ENCODE measurements around the gene PLEKHG2. TPM values are rescaled to one million over a fixed set of nuclear protein-coding genes. Genes with fewer than 3 reads are reported as not detected.

PLEKHG2 gene
- total RNA-seq, 3 donors from 2014 or later, result 8.0 to 11.8 (median 10.2) TPM

DNA sequence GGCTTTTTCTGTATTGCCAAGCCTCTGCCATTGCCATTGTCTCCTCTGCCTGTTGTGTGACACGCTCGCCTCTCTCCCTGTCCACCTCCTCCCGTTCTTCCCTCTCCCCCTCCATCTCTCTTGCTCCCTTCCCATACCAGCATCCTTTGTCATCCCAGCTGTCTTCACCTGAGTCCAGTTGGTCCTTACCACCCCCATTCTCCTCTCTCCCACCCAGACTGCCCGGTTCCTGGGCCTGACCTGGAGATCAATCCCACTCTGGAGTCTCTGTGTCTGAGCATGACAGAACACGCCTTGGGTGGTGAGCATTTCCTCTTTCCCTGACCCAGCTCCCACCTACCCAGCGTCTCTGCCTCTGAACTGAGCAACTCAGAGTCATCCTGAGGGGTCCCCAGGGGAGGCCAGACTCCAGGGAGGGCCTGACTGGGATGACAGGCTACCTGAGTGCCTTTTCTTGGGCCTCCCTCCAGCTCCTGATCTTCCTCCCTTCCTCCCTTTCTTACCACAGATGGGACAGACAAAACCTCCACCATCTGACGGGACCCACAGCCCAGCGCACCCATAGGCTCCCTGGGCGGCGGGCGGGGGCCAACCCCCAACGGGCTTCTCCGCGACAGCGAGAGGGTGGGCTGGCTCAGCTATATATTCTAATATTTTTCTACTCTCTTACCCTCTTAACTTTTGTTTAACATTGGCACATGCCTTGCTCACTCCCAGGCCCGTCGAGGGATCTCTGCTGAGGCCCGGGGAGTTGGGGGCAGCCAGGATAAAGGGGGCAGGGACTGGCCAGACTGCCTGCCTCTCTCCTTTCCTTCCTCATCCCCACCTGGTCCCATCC is 29.3 kb upstream of the PLEKHG2 start:
- H3K27ac ChIP-seq, result no peak overlapping the region
- no peak for DNase-seq (ENCODE audit: low spot score in 2 of 2)
- peaks cover 20% of the 10 kb centered on the region for H3K36me3 ChIP-seq
- no peaks in the 10 kb centered on the region for H3K4me1 ChIP-seq
- H3K27me3 ChIP-seq, result no peaks in the 10 kb centered on the region
- TF ChIP-seq POLR2A (IDR thresholded peaks at IDR 0.05), result no peak
- no peak for TF ChIP-seq POLR2AphosphoS5 (IDR thresholded peaks at IDR 0.05)
- TF ChIP-seq, protein P1, sequence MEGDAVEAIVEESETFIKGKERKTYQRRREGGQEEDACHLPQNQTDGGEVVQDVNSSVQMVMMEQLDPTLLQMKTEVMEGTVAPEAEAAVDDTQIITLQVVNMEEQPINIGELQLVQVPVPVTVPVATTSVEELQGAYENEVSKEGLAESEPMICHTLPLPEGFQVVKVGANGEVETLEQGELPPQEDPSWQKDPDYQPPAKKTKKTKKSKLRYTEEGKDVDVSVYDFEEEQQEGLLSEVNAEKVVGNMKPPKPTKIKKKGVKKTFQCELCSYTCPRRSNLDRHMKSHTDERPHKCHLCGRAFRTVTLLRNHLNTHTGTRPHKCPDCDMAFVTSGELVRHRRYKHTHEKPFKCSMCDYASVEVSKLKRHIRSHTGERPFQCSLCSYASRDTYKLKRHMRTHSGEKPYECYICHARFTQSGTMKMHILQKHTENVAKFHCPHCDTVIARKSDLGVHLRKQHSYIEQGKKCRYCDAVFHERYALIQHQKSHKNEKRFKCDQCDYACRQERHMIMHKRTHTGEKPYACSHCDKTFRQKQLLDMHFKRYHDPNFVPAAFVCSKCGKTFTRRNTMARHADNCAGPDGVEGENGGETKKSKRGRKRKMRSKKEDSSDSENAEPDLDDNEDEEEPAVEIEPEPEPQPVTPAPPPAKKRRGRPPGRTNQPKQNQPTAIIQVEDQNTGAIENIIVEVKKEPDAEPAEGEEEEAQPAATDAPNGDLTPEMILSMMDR (IDR thresholded peaks at IDR 0.05), result no peak
- H3K9me3 ChIP-seq, result no peaks in the 10 kb centered on the region
- H3K4me3 ChIP-seq, result no peak overlapping the region
- intact Hi-C loops (cut with DNase I; ENCODE audit: low total_unique reads), result no loop called here

GRCh38 chr19:39384839-39385568 is 27.5 kb upstream of the PLEKHG2 start:
- Histone ChIP-seq H3K36me3 (peaks cover 13% of the 10 kb centered on the region), H3K27ac (no peak overlapping the region), H3K4me1 (peaks cover 3 to 5% of the 10 kb centered on the region in 2 donors), H3K4me3 (no peak overlapping the region), H3K9me3 (no peaks in the 10 kb centered on the region), H3K27me3 (no peaks in the 10 kb centered on the region)
- no peak for TF ChIP-seq POLR2AphosphoS5 (IDR thresholded peaks at IDR 0.05)
- TF ChIP-seq, protein P1 (IDR thresholded peaks at IDR 0.05), result no peak
- TF ChIP-seq POLR2A (IDR thresholded peaks at IDR 0.05), result no peak
- no peak for DNase-seq (ENCODE audit: low spot score in 2 of 2)
- intact Hi-C loops (cut with DNase I; ENCODE audit: low total_unique reads), result no loop called here

GRCh38 chr19:39385629-39386411 is 26.6 kb upstream of the PLEKHG2 start:
- no peak overlapping the region for H3K4me3 ChIP-seq
- no peaks in the 10 kb centered on the region for H3K9me3 ChIP-seq
- no peak for DNase-seq (ENCODE audit: low spot score in 2 of 2)
- intact Hi-C loops (cut with DNase I; ENCODE audit: low total_unique reads), result no loop called here
- H3K27me3 ChIP-seq, result no peaks in the 10 kb centered on the region
- H3K36me3 ChIP-seq, result peaks cover 5% of the 10 kb centered on the region
- H3K4me1 ChIP-seq, result peaks cover 5 to 9% of the 10 kb centered on the region in 2 donors
- no peak overlapping the region for H3K27ac ChIP-seq
- TF ChIP-seq POLR2A (IDR thresholded peaks at IDR 0.05) (no peak), POLR2AphosphoS5 (IDR thresholded peaks at IDR 0.05) (no peak)
- TF ChIP-seq, protein P1 (IDR thresholded peaks at IDR 0.05), result no peak

- no peak overlapping the region for H3K27ac ChIP-seq
- intact Hi-C loops (cut with DNase I; ENCODE audit: low total_unique reads), result no loop called here
- DNase-seq (ENCODE audit: low spot score in 2 of 2), result no peak
- no peak overlapping the region for H3K4me3 ChIP-seq
- no peaks in the 10 kb centered on the region for H3K36me3 ChIP-seq
- H3K27me3 ChIP-seq, result no peaks in the 10 kb centered on the region
- H3K9me3 ChIP-seq, result no peaks in the 10 kb centered on the region
- TF ChIP-seq POLR2A (IDR thresholded peaks at IDR 0.05), result no peak
- TF ChIP-seq POLR2AphosphoS5 (IDR thresholded peaks at IDR 0.05), result no peak
- TF ChIP-seq, protein P1 (IDR thresholded peaks at IDR 0.05), result no peak
- H3K4me1 ChIP-seq, result peaks cover 5 to 9% of the 10 kb centered on the region in 2 donors
Observed at GRCh38 chr19:39386557-39386956, 25.9 kb upstream of the PLEKHG2 start.
